HepG2 (cell line): ENCODE data around the gene RUNDC1. TPM values are rescaled to one million over a fixed set of nuclear protein-coding genes. Genes with fewer than 3 reads are reported as not detected.

ENCODE experiments used
- CBX5 ChIP-seq: sonication (generic); formaldehyde crosslinking; IDR thresholded peaks from 2 replicates; pipeline ENCODE4 v1.4.0; 2020; ENCODE audit warnings: missing genetic modification reagents, borderline replicate concordance
- DMAP1 ChIP-seq: IDR thresholded peaks from 2 replicates; pipeline ENCODE4 v1.6.1; 2016
- KDM5A ChIP-seq: fragments of 200-600 bp; sonication (generic); IDR thresholded peaks from 2 replicates; pipeline ENCODE4 v1.7.0; 2018; ENCODE audit warnings: antibody characterized with exemption, mild to moderate bottlenecking, low read length, borderline replicate concordance
- MIER3 ChIP-seq: IDR thresholded peaks from 2 replicates; pipeline ENCODE4 v1.6.1; 2016; ENCODE audit warnings: missing compliant biosample characterization, borderline replicate concordance
- NR2C2 ChIP-seq: sonication (generic); formaldehyde crosslinking; IDR thresholded peaks from 2 replicates; pipeline ENCODE4 v1.4.0; 2020; ENCODE audit warnings: missing genetic modification reagents, mild to moderate bottlenecking, moderate library complexity, borderline replicate concordance
- ONECUT2 ChIP-seq: sonication (generic); formaldehyde crosslinking; IDR thresholded peaks from 2 replicates; pipeline ENCODE4 v1.4.0; 2020; ENCODE audit warnings: missing genetic modification reagents
- SNAPC2 ChIP-seq: sonication (generic); formaldehyde crosslinking; IDR thresholded peaks from 2 replicates; pipeline ENCODE4 v1.8.1; 2022; ENCODE audit warnings: mild to moderate bottlenecking, missing genetic modification reagents
- TEAD3 ChIP-seq: optimal IDR thresholded peaks from 2 replicates; pipeline ENCODE3; 2016; ENCODE audit warnings: borderline replicate concordance
- YEATS2 ChIP-seq: sonication (generic); formaldehyde crosslinking; IDR thresholded peaks from 2 replicates; pipeline ENCODE4 v1.4.0; 2020; ENCODE audit warnings: missing genetic modification reagents, borderline replicate concordance
- ZNF251 ChIP-seq: sonication (generic); formaldehyde crosslinking; IDR thresholded peaks from 2 replicates; pipeline ENCODE4 v1.9.0; 2021; ENCODE audit warnings: mild to moderate bottlenecking, missing genetic modification reagents
- ZNF280B ChIP-seq: sonication (generic); formaldehyde crosslinking; IDR thresholded peaks from 2 replicates; pipeline ENCODE4 v1.5.0; 2020; ENCODE audit warnings: missing genetic modification reagents, mild to moderate bottlenecking, borderline replicate concordance
- ZNF7 ChIP-seq: IDR thresholded peaks from 2 replicates; pipeline ENCODE4 v1.6.1; 2016; ENCODE audit warnings: missing biosample characterization, missing genetic modification reagents
- polyA plus RNA-seq, 8 experiments: library from polyadenylated mRNA; depleted of rRNA in 3 of 8; stranded (reverse) in 7 of 8; unstranded in 1 of 8; fragments of >200 nt; fragmentation: Illumina TruSeq in 4 of 8; extraction: Trizol in 4 of 8; gene quantifications; 2 replicates each; pipeline versions ENCODE4 v1.2.1 to v1.2.3, GENCODE V29; 2011 to 2016; ENCODE audit warnings: low read depth in 4 of 8, missing spikeins in 1 of 8, mixed read lengths in 1 of 8; ENCODE audit not compliant: insufficient read depth in 1 of 8
- total RNA-seq, 5 experiments: library from RNA; depleted of rRNA; stranded (reverse); fragments of >200 nt; fragmentation: Illumina TruSeq; extraction: Trizol; gene quantifications; 2 replicates each; pipeline ENCODE4 v1.2.3, GENCODE V29; 2016; ENCODE audit warnings: low read depth in 1 of 5
- TF ChIP-seq, protein P1 (sequence below): sonication (generic); formaldehyde crosslinking; IDR thresholded peaks from 2 replicates; pipeline ENCODE4 v1.4.0; 2020; ENCODE audit warnings: missing genetic modification reagents, low read depth, mild to moderate bottlenecking, borderline replicate concordance
- TF ChIP-seq, protein P2 (sequence below): sonication (generic); formaldehyde crosslinking; IDR thresholded peaks from 2 replicates; pipeline ENCODE4 v1.4.0; 2020; ENCODE audit warnings: missing genetic modification reagents, borderline replicate concordance
- TF ChIP-seq, protein P3 (sequence below): IDR thresholded peaks from 2 replicates; pipeline ENCODE4 v1.6.1; 2016; ENCODE audit warnings: missing compliant biosample characterization, missing genetic modification reagents, borderline replicate concordance
- TF ChIP-seq, protein P4 (sequence below): sonication (generic); formaldehyde crosslinking; IDR thresholded peaks from 2 replicates; pipeline ENCODE4 v1.5.1; 2020; ENCODE audit warnings: mild to moderate bottlenecking, missing genetic modification reagents, moderate library complexity

Gene RUNDC1
- total and polyA plus RNA-seq, 2 of the 13 experiments (the other 11 are each of a cell fraction or from before 2014, with no cell fraction given) = 10.3 to 11.4 TPM

DNA sequence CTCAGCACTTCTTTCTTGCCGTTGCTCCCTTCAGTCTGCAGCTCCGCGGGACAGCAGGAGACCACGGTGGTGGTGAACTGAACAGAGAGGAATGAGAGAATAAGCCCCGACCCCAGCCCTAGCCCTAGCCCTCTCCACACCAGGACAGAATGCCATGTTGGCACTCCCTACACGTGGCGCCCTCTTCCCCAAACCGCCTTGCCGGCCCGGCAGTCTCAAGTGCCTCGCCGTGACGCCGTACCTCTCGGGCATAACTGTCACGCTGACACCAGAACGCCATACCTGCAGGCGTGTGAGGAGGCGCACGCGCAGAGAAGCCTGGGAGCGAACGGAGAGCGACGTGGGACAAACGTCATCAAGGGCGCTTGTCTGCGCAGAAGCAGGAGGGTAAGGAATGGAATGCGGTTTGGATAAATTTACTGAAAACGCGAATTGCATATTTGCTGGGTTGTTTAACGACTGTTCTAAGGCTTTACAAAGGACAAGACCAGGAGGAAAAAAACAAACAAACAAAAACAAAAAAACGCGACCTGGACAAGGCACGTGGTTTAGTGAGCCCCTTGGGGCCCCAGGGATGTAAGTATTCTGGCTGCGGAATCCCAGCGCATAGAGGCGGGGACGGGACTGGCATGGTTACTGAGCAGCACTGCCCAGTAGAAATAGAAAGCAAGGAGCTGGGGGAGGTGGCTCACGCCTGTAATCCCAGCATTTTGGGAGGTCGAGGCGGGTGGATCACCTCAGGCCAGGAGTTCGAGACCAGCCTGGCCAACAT, 16.0 kb upstream of the RUNDC1 start, which contains the start of gene AARSD1 (continued):
- TF ChIP-seq ZNF280B (CRISPR knock-in tag) = 0 out of 2 replicates have a peak, but pooled peaks have one; percentile 61
- TF ChIP-seq, protein P1, sequence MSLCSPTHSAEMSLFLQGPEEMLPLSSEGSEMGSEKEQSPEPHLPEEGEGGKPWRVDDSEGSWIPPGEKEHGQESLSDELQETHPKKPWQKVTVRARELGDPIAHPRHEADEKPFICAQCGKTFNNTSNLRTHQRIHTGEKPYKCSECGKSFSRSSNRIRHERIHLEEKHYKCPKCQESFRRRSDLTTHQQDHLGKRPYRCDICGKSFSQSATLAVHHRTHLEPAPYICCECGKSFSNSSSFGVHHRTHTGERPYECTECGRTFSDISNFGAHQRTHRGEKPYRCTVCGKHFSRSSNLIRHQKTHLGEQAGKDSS (CRISPR knock-in tag) = peak; percentile 76; the same call in 1 of the 2 replicates
- TF ChIP-seq ZNF7 (CRISPR knock-in tag) = no peak
- 0 out of 2 replicates have a peak, but pooled peaks have one; percentile 40 for TF ChIP-seq ZNF251 (CRISPR knock-in tag)
- no peak for TF ChIP-seq ONECUT2 (CRISPR knock-in tag)
- TF ChIP-seq CBX5 (CRISPR knock-in tag) = peak; percentile 55; the same call in 1 of the 2 replicates
- TF ChIP-seq, protein P2, sequence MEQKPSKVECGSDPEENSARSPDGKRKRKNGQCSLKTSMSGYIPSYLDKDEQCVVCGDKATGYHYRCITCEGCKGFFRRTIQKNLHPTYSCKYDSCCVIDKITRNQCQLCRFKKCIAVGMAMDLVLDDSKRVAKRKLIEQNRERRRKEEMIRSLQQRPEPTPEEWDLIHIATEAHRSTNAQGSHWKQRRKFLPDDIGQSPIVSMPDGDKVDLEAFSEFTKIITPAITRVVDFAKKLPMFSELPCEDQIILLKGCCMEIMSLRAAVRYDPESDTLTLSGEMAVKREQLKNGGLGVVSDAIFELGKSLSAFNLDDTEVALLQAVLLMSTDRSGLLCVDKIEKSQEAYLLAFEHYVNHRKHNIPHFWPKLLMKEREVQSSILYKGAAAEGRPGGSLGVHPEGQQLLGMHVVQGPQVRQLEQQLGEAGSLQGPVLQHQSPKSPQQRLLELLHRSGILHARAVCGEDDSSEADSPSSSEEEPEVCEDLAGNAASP (CRISPR knock-in tag) = no peak
- TF ChIP-seq, protein P3, sequence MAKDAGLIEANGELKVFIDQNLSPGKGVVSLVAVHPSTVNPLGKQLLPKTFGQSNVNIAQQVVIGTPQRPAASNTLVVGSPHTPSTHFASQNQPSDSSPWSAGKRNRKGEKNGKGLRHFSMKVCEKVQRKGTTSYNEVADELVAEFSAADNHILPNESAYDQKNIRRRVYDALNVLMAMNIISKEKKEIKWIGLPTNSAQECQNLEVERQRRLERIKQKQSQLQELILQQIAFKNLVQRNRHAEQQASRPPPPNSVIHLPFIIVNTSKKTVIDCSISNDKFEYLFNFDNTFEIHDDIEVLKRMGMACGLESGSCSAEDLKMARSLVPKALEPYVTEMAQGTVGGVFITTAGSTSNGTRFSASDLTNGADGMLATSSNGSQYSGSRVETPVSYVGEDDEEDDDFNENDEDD = peak; percentile 14; the same call in 1 of the 2 replicates
- TF ChIP-seq, protein P4, sequence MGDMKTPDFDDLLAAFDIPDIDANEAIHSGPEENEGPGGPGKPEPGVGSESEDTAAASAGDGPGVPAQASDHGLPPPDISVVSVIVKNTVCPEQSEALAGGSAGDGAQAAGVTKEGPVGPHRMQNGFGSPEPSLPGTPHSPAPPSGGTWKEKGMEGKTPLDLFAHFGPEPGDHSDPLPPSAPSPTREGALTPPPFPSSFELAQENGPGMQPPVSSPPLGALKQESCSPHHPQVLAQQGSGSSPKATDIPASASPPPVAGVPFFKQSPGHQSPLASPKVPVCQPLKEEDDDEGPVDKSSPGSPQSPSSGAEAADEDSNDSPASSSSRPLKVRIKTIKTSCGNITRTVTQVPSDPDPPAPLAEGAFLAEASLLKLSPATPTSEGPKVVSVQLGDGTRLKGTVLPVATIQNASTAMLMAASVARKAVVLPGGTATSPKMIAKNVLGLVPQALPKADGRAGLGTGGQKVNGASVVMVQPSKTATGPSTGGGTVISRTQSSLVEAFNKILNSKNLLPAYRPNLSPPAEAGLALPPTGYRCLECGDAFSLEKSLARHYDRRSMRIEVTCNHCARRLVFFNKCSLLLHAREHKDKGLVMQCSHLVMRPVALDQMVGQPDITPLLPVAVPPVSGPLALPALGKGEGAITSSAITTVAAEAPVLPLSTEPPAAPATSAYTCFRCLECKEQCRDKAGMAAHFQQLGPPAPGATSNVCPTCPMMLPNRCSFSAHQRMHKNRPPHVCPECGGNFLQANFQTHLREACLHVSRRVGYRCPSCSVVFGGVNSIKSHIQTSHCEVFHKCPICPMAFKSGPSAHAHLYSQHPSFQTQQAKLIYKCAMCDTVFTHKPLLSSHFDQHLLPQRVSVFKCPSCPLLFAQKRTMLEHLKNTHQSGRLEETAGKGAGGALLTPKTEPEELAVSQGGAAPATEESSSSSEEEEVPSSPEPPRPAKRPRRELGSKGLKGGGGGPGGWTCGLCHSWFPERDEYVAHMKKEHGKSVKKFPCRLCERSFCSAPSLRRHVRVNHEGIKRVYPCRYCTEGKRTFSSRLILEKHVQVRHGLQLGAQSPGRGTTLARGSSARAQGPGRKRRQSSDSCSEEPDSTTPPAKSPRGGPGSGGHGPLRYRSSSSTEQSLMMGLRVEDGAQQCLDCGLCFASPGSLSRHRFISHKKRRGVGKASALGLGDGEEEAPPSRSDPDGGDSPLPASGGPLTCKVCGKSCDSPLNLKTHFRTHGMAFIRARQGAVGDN (CRISPR knock-in tag) = peak; percentile 95
- peak; percentile 61; the same call in 1 of the 2 replicates for TF ChIP-seq DMAP1 (CRISPR knock-in tag)
- TF ChIP-seq NR2C2 = peak; percentile 54; the same call in 1 of the 2 replicates
- peak; percentile 49 for TF ChIP-seq TEAD3 (CRISPR knock-in tag)
- TF ChIP-seq YEATS2 = peak; percentile 44; the same call in 1 of the 2 replicates
- peak; percentile 39; the same call in 1 of the 2 replicates for TF ChIP-seq MIER3 (CRISPR knock-in tag)
- peak; percentile 26; the same call in 1 of the 2 replicates for TF ChIP-seq SNAPC2 (CRISPR knock-in tag)
- peak; percentile 75 for TF ChIP-seq KDM5A
